IMR-90 (cell line): ENCODE results near the gene CATSPERE. TPM values are rescaled to one million over a fixed set of nuclear protein-coding genes. Genes with fewer than 3 reads are reported as not detected.
A peak's percentile ranks its signal among the peaks of the same experiment; 100 is the strongest.

Source experiments
- ATAC-seq: fragments of 200-7000 bp; cut with Tn5 transposase; 2 replicates; pipeline ENCODE4 v1.9.1; 2020; ENCODE audit warnings: low read depth, mild to moderate bottlenecking, moderate library complexity
- BruUV-seq: library from RNA; stranded (reverse); fragments of 400-500 nt; replicated peaks from 2 replicates; lab custom pipeline; 2021; lab: Mats Ljungman, UMichigan
- CTCF ChIA-PET: fragments of 300-600 bp; formaldehyde crosslinking; extraction: SDS; loops from one replicate; lab custom pipeline; 2021; ENCODE audit warnings: antibody characterized with exemption; lab: Yijun Ruan, JAX
- POLR2A ChIA-PET: fragments of 300-600 bp; sonication (Branson Sonifier 250); formaldehyde crosslinking; loops from one replicate; lab custom pipeline; 2022; ENCODE audit warnings: antibody characterized with exemption; ENCODE audit not compliant: unreplicated experiment; lab: Charles Lee
- DNase-seq: peaks from one replicate; pipeline ENCODE4 v3.0.0; 2013
- H2AFZ ChIP-seq: replicated peaks from 2 replicates; pipeline ENCODE3; 2013; ENCODE audit warnings: low read length, mild to moderate bottlenecking; ENCODE audit not compliant: poor library complexity
- H2AK5ac ChIP-seq: 2 replicates; pipeline ENCODE4 v1.6.1; 2013; ENCODE audit warnings: low read depth, low read length, inconsistent platforms
- H2AK9ac ChIP-seq: replicated peaks from 2 replicates; pipeline ENCODE3; 2013; ENCODE audit warnings: mild to moderate bottlenecking, low read depth, low read length, moderate library complexity; ENCODE audit not compliant: poor library complexity
- H2BK120ac ChIP-seq: 2 replicates; pipeline ENCODE4 v1.6.1; 2013; ENCODE audit warnings: low read depth, low read length, inconsistent platforms
- H2BK15ac ChIP-seq: 3 replicates; pipeline ENCODE4 v1.6.1; 2013; ENCODE audit warnings: low read depth, low read length, inconsistent platforms
- H2BK20ac ChIP-seq: 2 replicates; pipeline ENCODE4 v1.6.1; 2013; ENCODE audit warnings: low read depth, mild to moderate bottlenecking, inconsistent platforms, low read length, moderate library complexity
- H2BK5ac ChIP-seq: 2 replicates; pipeline ENCODE4 v1.6.1; 2013; ENCODE audit warnings: mild to moderate bottlenecking, low read depth, low read length, inconsistent platforms; ENCODE audit not compliant: poor library complexity, severe bottlenecking
- H3K14ac ChIP-seq: replicated peaks from 2 replicates; pipeline ENCODE4 v1.6.1; 2013; ENCODE audit warnings: low read depth, low read length, inconsistent platforms
- H3K18ac ChIP-seq: 2 replicates; pipeline ENCODE4 v1.6.1; 2013; ENCODE audit warnings: low read depth, low read length, control low read depth
- H3K23ac ChIP-seq: 2 replicates; pipeline ENCODE4 v1.6.1; 2013; ENCODE audit warnings: low read depth, low read length, inconsistent platforms
- H3K27ac ChIP-seq: 2 replicates; pipeline ENCODE4 v1.5.1; 2013; ENCODE audit warnings: mild to moderate bottlenecking, control low read depth, low read length; ENCODE audit not compliant: insufficient read depth
- H3K27me3 ChIP-seq: 2 replicates; pipeline ENCODE4 v1.6.1; 2013; ENCODE audit warnings: low read length; ENCODE audit not compliant: control insufficient read depth, insufficient read depth
- H3K36me3 ChIP-seq: 2 replicates; pipeline ENCODE4 v1.6.1; 2013; ENCODE audit warnings: low read length, mixed read lengths; ENCODE audit not compliant: control insufficient read depth, insufficient read depth
- H3K4ac ChIP-seq: 2 replicates; pipeline ENCODE4 v1.6.1; 2013; ENCODE audit warnings: low read depth, low read length, inconsistent platforms
- H3K4me1 ChIP-seq: 2 replicates; pipeline ENCODE4 v1.6.1; 2013; ENCODE audit warnings: low read length, mixed read lengths; ENCODE audit not compliant: control insufficient read depth, insufficient read depth
- H3K4me2 ChIP-seq: 2 replicates; pipeline ENCODE4 v1.6.1; 2013; ENCODE audit warnings: low read depth, mild to moderate bottlenecking, control low read depth, low read length, moderate library complexity
- H3K4me3 ChIP-seq: 2 replicates; pipeline ENCODE4 v1.5.1; 2013; ENCODE audit warnings: low read depth, mild to moderate bottlenecking, control low read depth, low read length, moderate library complexity; ENCODE audit not compliant: insufficient read depth
- H3K56ac ChIP-seq: 2 replicates; pipeline ENCODE4 v1.6.1; 2013; ENCODE audit warnings: low read length, inconsistent platforms; ENCODE audit not compliant: insufficient read depth; ENCODE audit errors: extremely low read depth
- H3K79me1 ChIP-seq, 2 experiments: 2 replicates each; pipeline ENCODE4 v1.6.1; 2013; ENCODE audit warnings: low read length in 2 of 2, inconsistent platforms in 1 of 2, low read depth in 1 of 2
- H3K9ac ChIP-seq: 2 replicates; pipeline ENCODE4 v1.6.1; 2013; ENCODE audit warnings: low read depth, low read length, control low read depth
- H3K9me1 ChIP-seq: 2 replicates; pipeline ENCODE4 v1.6.1; 2013; ENCODE audit warnings: low read length, inconsistent platforms; ENCODE audit not compliant: insufficient read depth
- H3K9me3 ChIP-seq: 2 replicates; pipeline ENCODE4 v1.6.1; 2013; ENCODE audit warnings: low read length; ENCODE audit not compliant: control insufficient read depth, insufficient read depth
- H4K20me1 ChIP-seq: 2 replicates; pipeline ENCODE4 v1.6.1; 2013; ENCODE audit warnings: low read length, inconsistent platforms; ENCODE audit not compliant: insufficient read depth
- H4K5ac ChIP-seq: 2 replicates; pipeline ENCODE4 v1.6.1; 2013; ENCODE audit warnings: mild to moderate bottlenecking, low read depth, low read length, control low read depth
- H4K8ac ChIP-seq, 2 experiments: 2 replicates each; pipeline ENCODE4 v1.6.1; 2013; ENCODE audit warnings: low read depth in 2 of 2, low read length in 2 of 2, control low read depth in 1 of 2, inconsistent platforms in 1 of 2
- H4K91ac ChIP-seq: 2 replicates; pipeline ENCODE4 v1.6.1; 2013; ENCODE audit warnings: low read depth, low read length, inconsistent platforms; ENCODE audit not compliant: insufficient read depth
- BHLHE40 ChIP-seq: fragments of 150-350 bp; IDR thresholded peaks from 2 replicates; pipeline ENCODE4 v1.6.1; 2016; ENCODE audit warnings: mild to moderate bottlenecking, low read depth, low read length
- CEBPB ChIP-seq: IDR thresholded peaks from 2 replicates; pipeline ENCODE4 v1.6.1; 2012; ENCODE audit warnings: low read depth, low read length, improper control_type of control experiment
- MAFK ChIP-seq: IDR thresholded peaks from 2 replicates; pipeline ENCODE4 v1.6.1; 2012; ENCODE audit warnings: low read depth, low read length, improper control_type of control experiment
- MAZ ChIP-seq: IDR thresholded peaks from 2 replicates; pipeline ENCODE4 v1.6.1; 2012; ENCODE audit warnings: low read depth, mild to moderate bottlenecking, low read length, improper control_type of control experiment, moderate library complexity, borderline replicate concordance
- MXI1 ChIP-seq: IDR thresholded peaks from 2 replicates; pipeline ENCODE4 v1.6.1; 2012; ENCODE audit warnings: low read depth, mild to moderate bottlenecking, low read length, moderate library complexity, borderline replicate concordance
- NFE2L2 ChIP-seq: fragments of 150-350 bp; IDR thresholded peaks from 2 replicates; pipeline ENCODE4 v1.6.1; 2016; ENCODE audit warnings: low read depth, mild to moderate bottlenecking, low read length
- POLR2A ChIP-seq: IDR thresholded peaks from 2 replicates; pipeline ENCODE4 v1.6.1; 2012; ENCODE audit warnings: mild to moderate bottlenecking, low read depth, low read length
- RAD21 ChIP-seq: IDR thresholded peaks from 2 replicates; pipeline ENCODE4 v1.6.1; 2012; ENCODE audit warnings: low read length, improper control_type of control experiment
- RCOR1 ChIP-seq: IDR thresholded peaks from 2 replicates; pipeline ENCODE4 v1.6.1; 2012; ENCODE audit warnings: mild to moderate bottlenecking, low read length, improper control_type of control experiment; ENCODE audit not compliant: insufficient replicate concordance
- SMC3 ChIP-seq: fragments of 150-350 bp; IDR thresholded peaks from 2 replicates; pipeline ENCODE4 v1.6.1; 2016; ENCODE audit warnings: low read depth, mild to moderate bottlenecking, antibody characterized with exemption, low read length, moderate library complexity
- WGBS, 2 experiments: methylation state at CpG; one replicate each; pipeline versions ENCODE4 v1.1.5 to v1.1.7; 2013; ENCODE audit warnings: missing lambda C conversion rate in 2 of 2; ENCODE audit not compliant: insufficient read length in 1 of 2; ENCODE audit errors: extremely low coverage in 2 of 2; 5-methylcytosine and 5-hydroxymethylcytosine counted together
- dilution Hi-C: fragments of 300-500 bp; cut with HindIII; formaldehyde crosslinking; loops from one replicate; pipeline ENCODE4 v1.14.3; 2018; ENCODE audit warnings: low sequenced_read_pairs; ENCODE audit not compliant: unreplicated experiment
- in situ Hi-C: fragments of 300-500 bp; cut with MboI; formaldehyde crosslinking; loops from 3 replicates; pipeline ENCODE4 v1.14.3; 2019; ENCODE audit warnings: low sequenced_read_pairs, inconsistent platforms, mixed read lengths
- intact Hi-C: fragments of 100-400 bp; cut with micrococcal nuclease; formaldehyde crosslinking; loops from 2 replicates; pipeline ENCODE4 v1.10.0; 2022
- polyA plus RNA-seq, 3 experiments: library from polyadenylated mRNA; depleted of rRNA; stranded (reverse); fragments of >200 nt; gene quantifications; 2 replicates each; pipeline ENCODE4 v1.2.3, GENCODE V29; 2012; ENCODE audit warnings: low replicate concordance in 1 of 3
- total RNA-seq: library from RNA; depleted of rRNA; stranded (reverse); fragments of >200 nt; gene quantifications from 2 replicates; pipeline ENCODE4 v1.2.3, GENCODE V29; 2012
- TF ChIP-seq, protein P1 (sequence below): fragments of 150-350 bp; IDR thresholded peaks from 2 replicates; pipeline ENCODE4 v1.6.1; 2016; ENCODE audit warnings: low read depth, mild to moderate bottlenecking, low read length, moderate library complexity, borderline replicate concordance
- TF ChIP-seq, protein P2 (sequence below): conservative IDR thresholded peaks from 2 replicates; pipeline ENCODE4 v1.5.1; 2012; ENCODE audit warnings: mild to moderate bottlenecking, low read depth, low read length, improper control_type of control experiment
- TF ChIP-seq, protein P3 (sequence below): fragments of 150-350 bp; IDR thresholded peaks from 2 replicates; pipeline ENCODE4 v1.6.1; 2017; ENCODE audit warnings: mild to moderate bottlenecking, antibody characterized with exemption, low read length, low read depth

The CATSPERE gene
- total and polyA plus RNA-seq, 2 of the 4 experiments (the other 2 are of a cell fraction) = 0.07 to 0.18 TPM

- no peak for TF ChIP-seq MAFK
Measured at GRCh38 chr1:244439391-244440032, 21.6 kb upstream of the CATSPERE start (continued).

- DNase-seq = no peak
- H3K9me3 ChIP-seq = no peaks in the 10 kb centered on the region
- intact Hi-C loops = loop anchor here (10.0 kb wide), 1 partner anchor 728 kb away; no protein-coding TSS in a partner anchor
- TF ChIP-seq, protein P1, sequence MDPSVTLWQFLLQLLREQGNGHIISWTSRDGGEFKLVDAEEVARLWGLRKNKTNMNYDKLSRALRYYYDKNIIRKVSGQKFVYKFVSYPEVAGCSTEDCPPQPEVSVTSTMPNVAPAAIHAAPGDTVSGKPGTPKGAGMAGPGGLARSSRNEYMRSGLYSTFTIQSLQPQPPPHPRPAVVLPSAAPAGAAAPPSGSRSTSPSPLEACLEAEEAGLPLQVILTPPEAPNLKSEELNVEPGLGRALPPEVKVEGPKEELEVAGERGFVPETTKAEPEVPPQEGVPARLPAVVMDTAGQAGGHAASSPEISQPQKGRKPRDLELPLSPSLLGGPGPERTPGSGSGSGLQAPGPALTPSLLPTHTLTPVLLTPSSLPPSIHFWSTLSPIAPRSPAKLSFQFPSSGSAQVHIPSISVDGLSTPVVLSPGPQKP = no peak
- TF ChIP-seq BHLHE40 (no peak), RCOR1 (no peak), CEBPB (no peak), SMC3 (no peak), MAZ (no peak), POLR2A (no peak), NFE2L2 (no peak), MXI1 (no peak), RAD21 (no peak)
- TF ChIP-seq, protein P2, sequence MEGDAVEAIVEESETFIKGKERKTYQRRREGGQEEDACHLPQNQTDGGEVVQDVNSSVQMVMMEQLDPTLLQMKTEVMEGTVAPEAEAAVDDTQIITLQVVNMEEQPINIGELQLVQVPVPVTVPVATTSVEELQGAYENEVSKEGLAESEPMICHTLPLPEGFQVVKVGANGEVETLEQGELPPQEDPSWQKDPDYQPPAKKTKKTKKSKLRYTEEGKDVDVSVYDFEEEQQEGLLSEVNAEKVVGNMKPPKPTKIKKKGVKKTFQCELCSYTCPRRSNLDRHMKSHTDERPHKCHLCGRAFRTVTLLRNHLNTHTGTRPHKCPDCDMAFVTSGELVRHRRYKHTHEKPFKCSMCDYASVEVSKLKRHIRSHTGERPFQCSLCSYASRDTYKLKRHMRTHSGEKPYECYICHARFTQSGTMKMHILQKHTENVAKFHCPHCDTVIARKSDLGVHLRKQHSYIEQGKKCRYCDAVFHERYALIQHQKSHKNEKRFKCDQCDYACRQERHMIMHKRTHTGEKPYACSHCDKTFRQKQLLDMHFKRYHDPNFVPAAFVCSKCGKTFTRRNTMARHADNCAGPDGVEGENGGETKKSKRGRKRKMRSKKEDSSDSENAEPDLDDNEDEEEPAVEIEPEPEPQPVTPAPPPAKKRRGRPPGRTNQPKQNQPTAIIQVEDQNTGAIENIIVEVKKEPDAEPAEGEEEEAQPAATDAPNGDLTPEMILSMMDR = no peak
- TF ChIP-seq, protein P3, sequence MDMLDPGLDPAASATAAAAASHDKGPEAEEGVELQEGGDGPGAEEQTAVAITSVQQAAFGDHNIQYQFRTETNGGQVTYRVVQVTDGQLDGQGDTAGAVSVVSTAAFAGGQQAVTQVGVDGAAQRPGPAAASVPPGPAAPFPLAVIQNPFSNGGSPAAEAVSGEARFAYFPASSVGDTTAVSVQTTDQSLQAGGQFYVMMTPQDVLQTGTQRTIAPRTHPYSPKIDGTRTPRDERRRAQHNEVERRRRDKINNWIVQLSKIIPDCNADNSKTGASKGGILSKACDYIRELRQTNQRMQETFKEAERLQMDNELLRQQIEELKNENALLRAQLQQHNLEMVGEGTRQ = no peak
Measured at GRCh38 chr1:244442850-244443249, 18.2 kb upstream of the CATSPERE start.

More at GRCh38 chr1:244442850-244443249, 18.2 kb upstream of the CATSPERE start:
- Histone ChIP-seq H3K4me1 (peaks cover 10% of the 10 kb centered on the region), H4K20me1 (peaks cover 14% of the 10 kb centered on the region; the same call in 1 of the 2 replicates), H3K23ac (peak overlapping the region; percentile 77; the same call in 1 of the 2 replicates), H2BK5ac (peak overlapping the region; percentile 58), H2BK15ac (no peak overlapping the region), H3K4me3 (no peak overlapping the region), H2AK5ac (no peak overlapping the region), H3K56ac (no peak overlapping the region), H4K8ac (no peak overlapping the region), H3K9ac (no peak overlapping the region), H3K36me3 (peaks cover 5% of the 10 kb centered on the region), H3K9me1 (peaks cover 14% of the 10 kb centered on the region), H3K14ac (no peak overlapping the region), H2BK120ac (no peak overlapping the region), H2BK20ac (no peak overlapping the region), H3K4me2 (no peak overlapping the region), H3K4ac (peak overlapping the region; percentile 12; the same call in 1 of the 2 replicates), H3K27ac (no peak overlapping the region), H4K5ac (no peak overlapping the region), H2AFZ (no peak overlapping the region), H3K27me3 (no peaks in the 10 kb centered on the region), H3K79me1 (peaks cover 23 to 42% of the 10 kb centered on the region in 2 experiments), H3K18ac (no peak overlapping the region), H2AK9ac (no peak overlapping the region), H4K91ac (no peak overlapping the region)
- ChIA-PET POLR2A (no interaction called here), CTCF (no interaction called here)
- WGBS, 2 experiments = no CpG with 5 or more reads among the region's 2 CpGs
- dilution Hi-C loops = no loop called here
- ATAC-seq = no peak
- in situ Hi-C loops = no loop called here
- no TSS peak for BruUV-seq
